ENCODE data around the gene SPRR2E.

DNA sequence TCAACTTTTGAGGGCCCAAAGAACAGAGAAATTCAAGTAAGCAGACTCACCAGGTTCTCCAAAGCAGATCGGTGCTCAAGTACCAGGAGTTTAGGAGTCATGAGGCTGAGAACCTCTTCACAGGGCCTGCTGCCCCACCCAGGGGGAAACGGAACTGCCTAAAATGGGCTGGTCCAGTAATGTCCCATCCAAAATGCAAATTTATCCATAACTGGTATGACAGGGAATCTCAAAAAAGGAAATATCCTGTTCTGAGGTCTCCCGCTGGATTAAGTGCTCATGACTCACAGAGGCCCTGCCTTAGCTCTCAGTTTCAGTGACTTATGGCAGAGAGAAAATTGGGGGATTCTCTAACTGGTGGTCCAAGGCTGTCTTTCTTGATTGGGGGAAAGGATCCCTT, 47.1 kb upstream of the SPRR2E start:
- TF ChIP-seq BACH2 (CRISPR knock-in tag; IDR thresholded peaks at IDR 0.05; ENCODE audit: borderline replicate concordance) (no peak), ARNTL (CRISPR knock-in tag; IDR thresholded peaks at IDR 0.05; ENCODE audit: borderline replicate concordance, low read depth) (no peak), RARB (CRISPR knock-in tag; IDR thresholded peaks at IDR 0.05) (no peak), ESRRG (CRISPR knock-in tag; IDR thresholded peaks at IDR 0.05) (no peak), ZFP30 (CRISPR knock-in tag; IDR thresholded peaks at IDR 0.05) (no peak), TCF4 (CRISPR knock-in tag; IDR thresholded peaks at IDR 0.05; ENCODE audit: borderline replicate concordance) (no peak), CREB5 (CRISPR knock-in tag; IDR thresholded peaks at IDR 0.05; ENCODE audit: low read depth) (no peak), CSRNP3 (CRISPR knock-in tag; IDR thresholded peaks at IDR 0.05) (no peak)
- TF ChIP-seq, protein P1, sequence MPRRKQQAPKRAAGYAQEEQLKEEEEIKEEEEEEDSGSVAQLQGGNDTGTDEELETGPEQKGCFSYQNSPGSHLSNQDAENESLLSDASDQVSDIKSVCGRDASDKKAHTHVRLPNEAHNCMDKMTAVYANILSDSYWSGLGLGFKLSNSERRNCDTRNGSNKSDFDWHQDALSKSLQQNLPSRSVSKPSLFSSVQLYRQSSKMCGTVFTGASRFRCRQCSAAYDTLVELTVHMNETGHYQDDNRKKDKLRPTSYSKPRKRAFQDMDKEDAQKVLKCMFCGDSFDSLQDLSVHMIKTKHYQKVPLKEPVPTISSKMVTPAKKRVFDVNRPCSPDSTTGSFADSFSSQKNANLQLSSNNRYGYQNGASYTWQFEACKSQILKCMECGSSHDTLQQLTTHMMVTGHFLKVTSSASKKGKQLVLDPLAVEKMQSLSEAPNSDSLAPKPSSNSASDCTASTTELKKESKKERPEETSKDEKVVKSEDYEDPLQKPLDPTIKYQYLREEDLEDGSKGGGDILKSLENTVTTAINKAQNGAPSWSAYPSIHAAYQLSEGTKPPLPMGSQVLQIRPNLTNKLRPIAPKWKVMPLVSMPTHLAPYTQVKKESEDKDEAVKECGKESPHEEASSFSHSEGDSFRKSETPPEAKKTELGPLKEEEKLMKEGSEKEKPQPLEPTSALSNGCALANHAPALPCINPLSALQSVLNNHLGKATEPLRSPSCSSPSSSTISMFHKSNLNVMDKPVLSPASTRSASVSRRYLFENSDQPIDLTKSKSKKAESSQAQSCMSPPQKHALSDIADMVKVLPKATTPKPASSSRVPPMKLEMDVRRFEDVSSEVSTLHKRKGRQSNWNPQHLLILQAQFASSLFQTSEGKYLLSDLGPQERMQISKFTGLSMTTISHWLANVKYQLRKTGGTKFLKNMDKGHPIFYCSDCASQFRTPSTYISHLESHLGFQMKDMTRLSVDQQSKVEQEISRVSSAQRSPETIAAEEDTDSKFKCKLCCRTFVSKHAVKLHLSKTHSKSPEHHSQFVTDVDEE (CRISPR knock-in tag; IDR thresholded peaks at IDR 0.05) = no peak
